Measurements from ENCODE around the gene MIB2.

Gene MIB2

DNA sequence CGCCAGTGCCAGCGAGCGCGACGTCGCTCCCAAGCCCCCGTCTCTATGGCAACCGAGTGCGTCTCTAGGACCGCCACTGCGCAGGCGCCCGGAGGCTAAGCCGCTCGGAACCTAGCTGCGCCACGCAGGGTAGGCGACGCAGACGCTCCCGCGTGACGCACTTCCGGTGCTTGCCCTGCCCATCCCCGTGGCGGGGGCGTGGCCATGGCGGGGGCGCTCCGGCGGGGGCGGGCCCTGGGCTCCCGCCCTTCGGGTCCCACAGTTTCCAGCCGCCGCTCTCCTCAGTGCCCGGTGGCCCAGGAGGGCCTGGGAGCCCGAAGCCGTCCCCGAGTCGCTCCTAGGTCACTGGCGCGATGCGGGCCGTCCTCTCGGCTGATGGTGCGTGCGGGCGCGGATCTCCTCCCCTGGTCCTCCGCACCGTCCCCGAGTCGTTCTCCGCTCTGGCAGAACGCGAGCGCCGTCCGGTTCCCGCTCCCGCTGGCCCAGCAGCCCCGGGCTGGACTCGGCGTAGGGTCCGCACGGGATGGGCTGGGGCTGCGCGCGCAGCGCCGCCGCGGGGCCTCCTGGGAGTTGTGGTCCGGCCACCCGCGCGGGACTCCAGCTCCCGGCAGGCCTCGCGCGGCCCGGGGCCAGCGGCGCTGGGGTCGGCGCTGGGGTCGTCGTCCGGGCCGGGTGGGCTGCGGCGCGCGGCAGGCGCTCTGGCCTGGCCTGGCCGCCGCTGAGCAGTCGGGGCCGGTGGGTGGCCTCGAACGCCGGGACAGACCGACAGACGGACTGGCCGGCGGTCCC, at the start of gene MIB2:
TSS of gene MIB2 (plus strand) at position 245 of the 789 bp plus-strand sequence. CDS start 7,953 bp downstream, outside the sequence.
- Histone ChIP-seq H3K36me3 (ENCODE audit: control insufficient read depth in 1 of 2, insufficient read depth in 2 of 2, low read length in 2 of 2) (peaks cover 7 to 10% of the 10 kb centered on the region in 2 donors), H3K9me3 (ENCODE audit: control insufficient read depth in 1 of 2, low read length in 2 of 2) (no peaks in the 10 kb centered on the region), H3K4me1 (ENCODE audit: control insufficient read depth in 1 of 2, insufficient read depth in 2 of 2, low read length in 2 of 2) (peaks cover 6 to 37% of the 10 kb centered on the region in 2 donors), H3K27ac (ENCODE audit: low read length) (peak within 1 kb of the TSS; percentile 90), H3K27me3 (ENCODE audit: low read depth, low read length) (no peaks in the 10 kb centered on the region), H3K4me3 (ENCODE audit: low read depth in 1 of 2, low read length in 2 of 2) (peak within 1 kb of the TSS; percentile 73 to 90)

- no peaks in the 10 kb centered on the region for H3K27me3 ChIP-seq (ENCODE audit: low read depth, low read length)
- H3K4me3 ChIP-seq (ENCODE audit: low read depth in 1 of 2, low read length in 2 of 2): no peak overlapping the region
- peaks cover 0 to 23% of the 10 kb centered on the region in 2 donors for H3K4me1 ChIP-seq (ENCODE audit: control insufficient read depth in 1 of 2, insufficient read depth in 2 of 2, low read length in 2 of 2)
- H3K36me3 ChIP-seq (ENCODE audit: control insufficient read depth in 1 of 2, insufficient read depth in 2 of 2, low read length in 2 of 2): peaks cover 30 to 41% of the 10 kb centered on the region in 2 donors
- H3K27ac ChIP-seq (ENCODE audit: low read length): no peak overlapping the region
- no peaks in the 10 kb centered on the region for H3K9me3 ChIP-seq (ENCODE audit: control insufficient read depth in 1 of 2, low read length in 2 of 2)
Observed at GRCh38 chr1:1567152-1567875, 48.0 kb upstream of the MIB2 start.

- Histone ChIP-seq H3K9me3 (ENCODE audit: control insufficient read depth in 1 of 2, low read length in 2 of 2) (no peaks in the 10 kb centered on the region), H3K36me3 (ENCODE audit: control insufficient read depth in 1 of 2, insufficient read depth in 2 of 2, low read length in 2 of 2) (peaks cover 24 to 35% of the 10 kb centered on the region in 2 donors), H3K27ac (ENCODE audit: low read length) (no peak overlapping the region), H3K4me1 (ENCODE audit: control insufficient read depth in 1 of 2, insufficient read depth in 2 of 2, low read length in 2 of 2) (peaks cover 0 to 29% of the 10 kb centered on the region in 2 donors), H3K27me3 (ENCODE audit: low read depth, low read length) (no peaks in the 10 kb centered on the region), H3K4me3 (ENCODE audit: low read depth in 1 of 2, low read length in 2 of 2) (no peak overlapping the region)
Observed at GRCh38 chr1:1567891-1568291, 47.4 kb upstream of the MIB2 start.

- Histone ChIP-seq H3K4me1 (ENCODE audit: control insufficient read depth in 1 of 2, insufficient read depth in 2 of 2, low read length in 2 of 2) (peaks cover 3 to 38% of the 10 kb centered on the region in 2 donors), H3K27me3 (ENCODE audit: low read depth, low read length) (no peaks in the 10 kb centered on the region), H3K27ac (ENCODE audit: low read length) (no peak overlapping the region), H3K9me3 (ENCODE audit: control insufficient read depth in 1 of 2, low read length in 2 of 2) (no peaks in the 10 kb centered on the region), H3K36me3 (ENCODE audit: control insufficient read depth in 1 of 2, insufficient read depth in 2 of 2, low read length in 2 of 2) (peaks cover 14 to 28% of the 10 kb centered on the region in 2 donors), H3K4me3 (ENCODE audit: low read depth in 1 of 2, low read length in 2 of 2) (no peak overlapping the region)
Observed at GRCh38 chr1:1569341-1569740, 46.0 kb upstream of the MIB2 start.

DNA sequence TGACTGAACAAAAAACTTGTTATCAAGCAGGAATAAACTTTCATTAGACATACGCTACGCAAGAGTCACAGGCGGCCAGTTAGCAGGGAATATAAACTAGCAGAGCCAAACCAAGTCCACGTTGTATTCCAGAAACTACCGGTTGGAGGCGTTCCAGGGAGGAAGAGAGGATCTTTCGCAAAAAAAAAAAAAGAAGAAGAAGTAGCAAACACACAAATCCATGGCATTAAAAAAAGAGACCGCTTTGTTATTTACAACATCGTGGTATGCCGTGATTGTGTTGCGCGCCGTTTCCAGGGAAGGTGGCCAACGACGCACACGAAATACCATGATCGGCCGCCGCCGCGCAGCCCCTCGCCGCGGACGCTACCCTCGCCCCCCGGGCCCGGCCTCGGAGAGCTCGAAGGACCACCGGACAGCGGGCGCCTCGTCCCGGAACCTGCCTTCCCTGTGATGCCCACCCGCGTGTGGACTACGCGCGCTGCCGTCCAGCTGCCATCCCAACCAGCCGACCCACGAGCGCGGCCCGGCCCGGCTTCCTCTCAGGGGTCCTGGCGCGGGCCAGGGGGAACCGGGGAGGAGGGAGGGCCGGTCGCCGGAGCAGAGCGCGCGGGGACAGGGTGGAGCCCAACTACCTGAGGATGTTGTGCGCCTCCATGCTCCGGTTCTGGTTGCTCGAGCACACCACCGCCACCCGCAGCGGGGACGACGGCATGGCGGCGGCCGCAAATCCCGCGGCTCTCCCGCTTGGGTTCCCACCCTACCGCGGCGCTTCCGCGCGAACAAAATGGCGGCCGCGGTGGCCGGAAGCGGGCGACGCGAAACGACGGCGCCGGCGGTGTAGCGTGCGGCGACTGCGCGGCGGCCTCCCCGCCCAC, 41.2 kb upstream of the MIB2 start:
- H3K9me3 ChIP-seq (ENCODE audit: control insufficient read depth in 1 of 2, low read length in 2 of 2): no peaks in the 10 kb centered on the region
- H3K4me3 ChIP-seq (ENCODE audit: low read depth in 1 of 2, low read length in 2 of 2): peak overlapping the region; percentile 85 to 97
- no peaks in the 10 kb centered on the region for H3K27me3 ChIP-seq (ENCODE audit: low read depth, low read length)
- H3K36me3 ChIP-seq (ENCODE audit: control insufficient read depth in 1 of 2, insufficient read depth in 2 of 2, low read length in 2 of 2): peaks cover 9 to 15% of the 10 kb centered on the region in 2 donors
- peaks cover 3 to 32% of the 10 kb centered on the region in 2 donors for H3K4me1 ChIP-seq (ENCODE audit: control insufficient read depth in 1 of 2, insufficient read depth in 2 of 2, low read length in 2 of 2)
- H3K27ac ChIP-seq (ENCODE audit: low read length): peak overlapping the region; percentile 100

DNA sequence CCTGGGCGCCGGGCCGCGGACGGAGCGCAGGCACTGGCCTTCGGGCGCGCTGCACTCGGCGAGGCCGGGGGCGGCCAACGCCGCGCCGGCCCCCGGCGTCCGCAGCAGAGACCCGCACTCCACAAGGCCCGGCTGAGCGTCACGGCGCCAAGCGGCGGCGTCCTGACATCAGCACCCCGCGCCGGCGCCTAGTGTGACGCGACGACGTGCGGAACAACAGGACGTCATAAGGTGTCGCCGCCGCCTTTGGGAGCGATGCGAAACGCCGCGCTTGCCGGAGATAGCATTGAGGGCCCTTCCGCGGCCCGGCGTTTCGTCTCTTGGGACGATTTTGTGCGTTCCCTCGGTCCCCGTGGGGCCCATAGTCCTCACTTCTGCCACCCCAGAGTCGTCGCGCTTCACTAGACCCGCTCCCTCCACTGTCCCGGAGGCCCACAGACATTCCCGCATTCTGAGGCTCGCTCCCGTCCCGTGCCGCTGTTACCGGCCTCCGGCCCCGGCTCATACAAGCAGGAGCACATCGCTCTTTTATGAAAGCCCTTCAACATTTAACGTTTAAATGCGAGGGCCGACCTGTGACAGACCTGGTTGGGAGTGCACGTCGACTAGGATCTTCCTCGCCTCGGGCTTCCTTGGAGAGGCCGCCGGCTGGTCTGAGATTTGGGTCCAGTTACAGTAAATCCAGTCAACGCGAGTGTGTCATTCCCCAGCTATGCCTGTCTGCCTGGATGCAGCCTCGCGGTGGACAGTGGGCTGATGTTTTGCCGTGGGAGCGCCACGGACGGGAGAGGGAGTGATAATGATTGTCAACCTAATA, 40.4 kb upstream of the MIB2 start, which contains the start of gene SSU72:
TSS of gene SSU72 (minus strand) at position 143 of the 817 bp plus-strand sequence. CDS start 306 bp downstream, outside the sequence.
- Histone ChIP-seq H3K27me3 (ENCODE audit: low read depth, low read length) (no peaks in the 10 kb centered on the region), H3K4me1 (ENCODE audit: control insufficient read depth in 1 of 2, insufficient read depth in 2 of 2, low read length in 2 of 2) (peaks cover 3 to 24% of the 10 kb centered on the region in 2 donors), H3K4me3 (ENCODE audit: low read depth in 1 of 2, low read length in 2 of 2) (peak within 1 kb of the TSS; percentile 95 to 97), H3K27ac (ENCODE audit: low read length) (peak within 1 kb of the TSS; percentile 100), H3K9me3 (ENCODE audit: control insufficient read depth in 1 of 2, low read length in 2 of 2) (no peaks in the 10 kb centered on the region), H3K36me3 (ENCODE audit: control insufficient read depth in 1 of 2, insufficient read depth in 2 of 2, low read length in 2 of 2) (peaks cover 2 to 13% of the 10 kb centered on the region in 2 donors)

- Histone ChIP-seq H3K9me3 (ENCODE audit: control insufficient read depth in 1 of 2, low read length in 2 of 2) (no peaks in the 10 kb centered on the region), H3K36me3 (ENCODE audit: control insufficient read depth in 1 of 2, insufficient read depth in 2 of 2, low read length in 2 of 2) (peaks cover 0 to 5% of the 10 kb centered on the region in 2 donors), H3K27me3 (ENCODE audit: low read depth, low read length) (no peaks in the 10 kb centered on the region), H3K4me1 (ENCODE audit: control insufficient read depth in 1 of 2, insufficient read depth in 2 of 2, low read length in 2 of 2) (peaks cover 3 to 13% of the 10 kb centered on the region in 2 donors), H3K27ac (ENCODE audit: low read length) (no peak overlapping the region), H3K4me3 (ENCODE audit: low read depth in 1 of 2, low read length in 2 of 2) (no peak overlapping the region)
Observed at GRCh38 chr1:1577367-1578011, 37.8 kb upstream of the MIB2 start.

GRCh38 chr1:1578371-1578940, 36.8 kb upstream of the MIB2 start:
- Histone ChIP-seq H3K9me3 (ENCODE audit: control insufficient read depth in 1 of 2, low read length in 2 of 2) (no peaks in the 10 kb centered on the region), H3K27me3 (ENCODE audit: low read depth, low read length) (no peaks in the 10 kb centered on the region), H3K4me3 (ENCODE audit: low read depth in 1 of 2, low read length in 2 of 2) (no peak overlapping the region), H3K27ac (ENCODE audit: low read length) (no peak overlapping the region), H3K36me3 (ENCODE audit: control insufficient read depth in 1 of 2, insufficient read depth in 2 of 2, low read length in 2 of 2) (peaks cover 0 to 5% of the 10 kb centered on the region in 2 donors), H3K4me1 (ENCODE audit: control insufficient read depth in 1 of 2, insufficient read depth in 2 of 2, low read length in 2 of 2) (peaks cover 2 to 3% of the 10 kb centered on the region in 2 donors)

- no peaks in the 10 kb centered on the region for H3K27me3 ChIP-seq (ENCODE audit: low read depth, low read length)
- no peak overlapping the region for H3K4me3 ChIP-seq (ENCODE audit: low read depth in 1 of 2, low read length in 2 of 2)
- no peaks in the 10 kb centered on the region for H3K9me3 ChIP-seq (ENCODE audit: control insufficient read depth in 1 of 2, low read length in 2 of 2)
- H3K36me3 ChIP-seq (ENCODE audit: control insufficient read depth in 1 of 2, insufficient read depth in 2 of 2, low read length in 2 of 2): no peaks in the 10 kb centered on the region
- no peak overlapping the region for H3K27ac ChIP-seq (ENCODE audit: low read length)
- no peaks in the 10 kb centered on the region for H3K4me1 ChIP-seq (ENCODE audit: control insufficient read depth in 1 of 2, insufficient read depth in 2 of 2, low read length in 2 of 2)
Observed at GRCh38 chr1:1582585-1583346, 32.5 kb upstream of the MIB2 start.

Data from muscle layer of duodenum (tissue), 2 donors.